HG02759 (cell line): ENCODE results near the gene PCDH9.

Experiments
- ATAC-seq: cut with Tn5 transposase; IDR thresholded peaks from one replicate; pipeline ENCODE4 v1.9.1; 2021; ENCODE audit warnings: mild to moderate bottlenecking, moderate library complexity; ENCODE audit not compliant: unreplicated experiment

The PCDH9 gene, protein sequence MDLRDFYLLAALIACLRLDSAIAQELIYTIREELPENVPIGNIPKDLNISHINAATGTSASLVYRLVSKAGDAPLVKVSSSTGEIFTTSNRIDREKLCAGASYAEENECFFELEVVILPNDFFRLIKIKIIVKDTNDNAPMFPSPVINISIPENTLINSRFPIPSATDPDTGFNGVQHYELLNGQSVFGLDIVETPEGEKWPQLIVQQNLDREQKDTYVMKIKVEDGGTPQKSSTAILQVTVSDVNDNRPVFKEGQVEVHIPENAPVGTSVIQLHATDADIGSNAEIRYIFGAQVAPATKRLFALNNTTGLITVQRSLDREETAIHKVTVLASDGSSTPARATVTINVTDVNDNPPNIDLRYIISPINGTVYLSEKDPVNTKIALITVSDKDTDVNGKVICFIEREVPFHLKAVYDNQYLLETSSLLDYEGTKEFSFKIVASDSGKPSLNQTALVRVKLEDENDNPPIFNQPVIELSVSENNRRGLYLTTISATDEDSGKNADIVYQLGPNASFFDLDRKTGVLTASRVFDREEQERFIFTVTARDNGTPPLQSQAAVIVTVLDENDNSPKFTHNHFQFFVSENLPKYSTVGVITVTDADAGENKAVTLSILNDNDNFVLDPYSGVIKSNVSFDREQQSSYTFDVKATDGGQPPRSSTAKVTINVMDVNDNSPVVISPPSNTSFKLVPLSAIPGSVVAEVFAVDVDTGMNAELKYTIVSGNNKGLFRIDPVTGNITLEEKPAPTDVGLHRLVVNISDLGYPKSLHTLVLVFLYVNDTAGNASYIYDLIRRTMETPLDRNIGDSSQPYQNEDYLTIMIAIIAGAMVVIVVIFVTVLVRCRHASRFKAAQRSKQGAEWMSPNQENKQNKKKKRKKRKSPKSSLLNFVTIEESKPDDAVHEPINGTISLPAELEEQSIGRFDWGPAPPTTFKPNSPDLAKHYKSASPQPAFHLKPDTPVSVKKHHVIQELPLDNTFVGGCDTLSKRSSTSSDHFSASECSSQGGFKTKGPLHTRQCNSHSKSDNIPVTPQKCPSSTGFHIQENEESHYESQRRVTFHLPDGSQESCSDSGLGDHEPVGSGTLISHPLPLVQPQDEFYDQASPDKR (N-terminal part only)

DNA sequence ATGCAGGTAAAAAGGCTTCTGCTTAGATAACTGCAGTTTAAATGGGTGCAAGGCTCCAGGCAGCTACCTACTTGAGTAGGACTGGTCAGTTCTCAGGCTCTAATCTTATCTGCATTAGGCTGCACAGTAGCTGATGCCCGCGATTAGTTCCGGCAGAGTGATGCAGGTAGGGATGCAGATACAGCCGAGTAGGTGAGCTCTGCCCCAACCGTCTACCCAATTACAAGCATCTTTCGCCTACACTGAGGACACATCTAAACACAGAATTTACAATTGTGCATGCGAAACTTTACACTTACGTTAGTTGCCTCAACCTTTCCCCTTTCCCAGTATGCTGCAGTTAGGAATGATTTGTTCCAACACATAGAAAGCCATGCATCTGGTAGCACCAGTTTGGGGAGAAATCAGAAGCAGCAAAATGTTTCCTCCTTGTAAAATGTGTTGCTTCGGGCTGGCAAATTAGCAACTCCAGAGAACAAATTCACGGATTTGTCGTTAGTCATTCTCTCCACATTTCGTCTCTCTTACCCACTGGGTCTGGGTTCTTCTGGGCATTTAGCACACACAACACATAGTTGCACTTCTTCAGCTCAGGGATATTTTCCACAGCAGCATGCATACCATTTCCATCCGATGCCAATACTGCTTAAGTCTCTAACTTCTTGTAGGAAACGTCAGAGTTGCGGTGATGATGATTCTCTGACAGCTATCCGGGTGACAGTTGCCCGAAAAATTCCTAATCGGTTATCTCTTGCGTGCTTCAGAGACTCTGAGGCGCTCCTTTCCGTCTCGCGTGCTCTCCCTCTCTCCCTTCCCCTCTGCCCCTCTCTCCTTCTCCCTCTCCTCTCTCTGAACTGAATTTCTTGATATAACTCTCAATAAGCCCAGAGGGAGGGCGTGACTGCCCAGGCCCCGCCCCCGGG lies at the start of gene PCDH9:
Gene PCDH9, minus strand, starts transcription at position 856 of the 923 bp plus-strand sequence. CDS start 1,896 bp downstream, outside the sequence.
- peak; percentile 8 for ATAC-seq

- no peak for ATAC-seq
These were observed 48.1 kb upstream of the PCDH9 start for GRCh38 chr13:67278235-67278634.

DNA sequence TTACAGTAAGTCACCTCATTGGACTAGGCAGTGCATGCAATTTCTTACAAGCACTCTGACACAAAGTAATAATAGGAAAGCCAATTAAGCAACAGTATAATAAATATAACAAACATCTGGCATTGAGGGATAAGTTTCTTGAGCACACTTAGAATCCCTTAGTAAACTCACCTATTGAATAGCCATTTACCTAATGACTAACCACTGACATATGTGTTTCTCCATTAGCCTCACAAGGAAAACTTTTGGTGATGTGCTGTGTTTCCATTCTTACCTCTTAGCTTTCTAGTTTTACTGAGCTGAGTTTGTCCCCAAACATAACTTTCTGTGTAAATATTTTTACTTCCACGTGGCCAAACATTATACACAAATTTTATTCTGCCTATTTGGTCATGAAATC lies 47.4 kb upstream of the PCDH9 start:
- ATAC-seq, result no peak

DNA sequence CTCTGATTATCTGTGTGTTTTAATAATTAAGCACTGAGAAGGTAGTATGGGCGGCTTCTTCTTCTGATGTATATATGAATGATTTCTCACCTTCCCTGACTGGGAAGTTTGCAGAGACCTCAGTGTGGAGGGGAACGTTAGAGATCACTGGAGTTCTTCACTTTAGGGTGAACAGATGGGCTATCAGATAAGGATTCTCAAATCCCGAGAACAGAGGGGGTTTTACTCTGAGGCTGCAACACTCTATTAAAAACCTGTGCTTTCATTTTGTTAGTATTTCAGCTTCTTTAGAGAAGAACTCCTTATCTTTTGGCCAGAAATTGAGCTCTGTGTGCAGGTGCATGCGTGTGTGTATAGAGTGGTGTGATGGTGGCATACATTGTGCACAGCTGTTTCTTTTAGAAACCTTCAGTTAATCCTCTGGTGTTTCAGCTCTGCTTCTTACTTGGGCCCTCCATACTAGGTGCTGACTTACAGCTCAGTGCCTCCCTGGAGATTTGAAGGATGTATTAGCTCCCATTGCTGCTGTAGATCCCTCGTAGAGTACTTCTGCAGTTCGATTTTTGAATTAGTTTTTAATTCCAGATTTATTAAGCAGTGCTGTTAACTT lies 45.3 kb upstream of the PCDH9 start:
- ATAC-seq, result no peak

DNA sequence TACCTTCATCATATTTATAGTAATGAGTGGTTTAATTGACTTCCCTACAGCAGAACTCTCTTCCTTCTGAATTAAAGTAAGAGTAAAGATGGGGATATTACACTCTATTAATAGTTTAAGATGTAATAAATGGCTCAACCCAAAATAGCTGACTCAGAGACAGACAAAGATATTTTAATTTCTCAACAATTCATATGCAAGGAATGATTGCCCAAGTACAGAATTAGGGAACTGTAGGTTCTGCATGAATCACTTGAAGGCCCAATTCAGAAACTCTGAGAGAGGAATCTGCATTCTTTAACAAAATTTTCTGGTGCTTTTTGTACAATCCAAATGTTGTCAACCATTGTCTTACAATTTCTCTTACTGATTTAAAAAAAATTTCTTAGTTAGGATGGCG lies 42.9 kb upstream of the PCDH9 start:
- ATAC-seq, result no peak

GRCh38 chr13:67267136-67267535 lies 37.0 kb upstream of the PCDH9 start:
- ATAC-seq, result no peak

- ATAC-seq, result no peak
These were observed 29.1 kb upstream of the PCDH9 start for GRCh38 chr13:67259208-67259607.

DNA sequence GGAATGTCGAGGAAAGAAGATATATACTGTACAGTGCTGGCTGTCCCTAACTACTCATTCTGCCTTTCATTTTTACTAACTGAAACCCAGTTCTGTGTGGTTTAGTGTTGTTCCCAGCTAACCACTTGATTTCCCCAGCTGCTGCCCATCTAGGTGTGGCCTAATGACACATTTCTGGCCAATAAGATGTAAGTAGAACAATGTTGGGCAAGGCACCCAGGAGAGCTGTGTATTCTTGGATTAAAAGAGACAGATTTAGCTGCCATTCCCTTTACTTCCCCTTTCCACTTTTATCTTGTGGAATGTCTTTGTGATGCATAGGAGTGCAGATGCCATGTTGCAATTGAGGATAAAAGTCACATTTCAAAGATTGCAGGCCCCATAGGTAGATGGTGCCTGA lies 28.3 kb upstream of the PCDH9 start:
- ATAC-seq, result peak; percentile 82

GRCh38 chr13:67238861-67239260 lies 8.7 kb upstream of the PCDH9 start:
- ATAC-seq, result no peak

DNA sequence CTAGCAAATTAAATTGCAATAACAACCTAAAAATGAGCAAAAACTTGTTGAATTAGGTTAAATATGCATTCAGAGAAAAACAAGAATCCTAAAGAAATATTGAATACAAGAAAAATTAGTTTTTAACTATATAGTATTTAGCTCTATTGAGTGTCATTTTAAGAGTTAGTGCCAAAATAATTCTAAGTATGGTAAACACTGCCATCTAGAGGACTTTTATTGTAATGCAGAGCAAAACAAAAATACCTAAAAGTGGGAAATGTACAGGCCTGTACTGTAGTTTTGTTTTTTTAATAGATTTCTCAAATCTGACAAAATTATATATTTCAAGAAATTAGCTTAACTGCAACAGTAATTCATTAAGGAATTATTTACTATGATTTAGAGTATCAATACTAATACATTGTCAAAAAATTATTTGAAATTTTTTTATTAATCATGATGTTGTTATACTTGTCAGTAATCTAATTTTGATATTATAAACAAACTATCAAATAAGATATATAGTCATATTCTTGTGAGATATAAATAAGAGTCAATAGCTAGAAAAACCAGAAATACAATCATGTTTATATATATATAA lies 8.2 kb upstream of the PCDH9 start:
- peak; percentile 66 for ATAC-seq

DNA sequence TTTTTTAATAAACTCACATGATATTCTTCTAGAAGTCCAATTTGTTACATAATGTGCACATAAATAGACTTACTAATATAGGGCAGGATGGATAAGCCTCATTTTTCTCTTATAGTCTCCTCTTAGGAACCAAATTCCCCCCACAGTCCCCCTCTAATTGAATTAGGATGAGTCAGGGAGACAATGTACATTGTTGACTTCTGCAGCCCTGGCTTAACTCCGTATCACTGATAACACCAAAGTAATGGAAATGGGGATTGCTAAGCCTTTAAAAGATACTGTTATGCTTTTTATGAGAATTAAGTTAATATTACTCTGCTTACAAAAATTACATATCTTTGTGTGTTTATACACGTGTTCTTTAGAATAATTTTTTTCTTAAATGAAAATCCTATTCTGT lies 5.1 kb upstream of the PCDH9 start:
- ATAC-seq, result no peak

- no peak for ATAC-seq
These were observed 2.2 kb upstream of the PCDH9 start for GRCh38 chr13:67232384-67232783.

DNA sequence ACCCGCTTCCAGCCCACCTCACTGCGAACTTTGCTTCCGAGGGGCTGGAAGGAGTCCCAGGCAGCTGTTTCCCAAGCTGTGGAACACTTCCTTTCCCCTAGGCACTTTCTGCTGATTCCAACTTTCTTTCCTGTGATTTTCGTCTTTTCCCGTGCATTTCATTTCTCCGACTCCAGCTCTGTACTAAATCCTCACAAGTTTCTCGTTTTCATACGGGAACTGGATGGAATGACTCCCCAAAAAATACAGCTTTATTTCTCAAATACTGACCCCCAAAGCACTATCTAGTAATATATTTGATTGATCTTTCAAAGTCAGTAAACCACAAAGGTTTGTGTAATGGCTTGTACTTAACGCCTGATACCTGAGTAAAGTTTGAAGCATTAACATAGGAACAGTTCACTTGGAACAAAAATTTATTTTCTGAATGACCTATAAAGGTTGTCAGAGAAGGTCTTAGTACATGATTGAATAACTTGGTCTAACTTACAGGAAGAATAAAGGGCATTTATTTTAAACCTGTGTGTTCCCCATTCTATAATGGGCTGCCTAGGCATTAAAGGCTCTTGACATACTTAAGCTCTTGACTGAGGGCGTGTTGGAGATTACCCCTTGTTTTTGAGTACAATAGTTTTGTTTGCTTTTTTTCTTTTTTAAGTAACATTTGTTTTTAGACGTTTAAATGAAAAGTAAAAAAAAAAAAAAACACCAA lies 1.3 kb upstream of the PCDH9 start:
- ATAC-seq, result no peak

GRCh38 chr13:67230404-67231288 lies 510 bp upstream of the PCDH9 start:
- peak; percentile 98 for ATAC-seq

DNA sequence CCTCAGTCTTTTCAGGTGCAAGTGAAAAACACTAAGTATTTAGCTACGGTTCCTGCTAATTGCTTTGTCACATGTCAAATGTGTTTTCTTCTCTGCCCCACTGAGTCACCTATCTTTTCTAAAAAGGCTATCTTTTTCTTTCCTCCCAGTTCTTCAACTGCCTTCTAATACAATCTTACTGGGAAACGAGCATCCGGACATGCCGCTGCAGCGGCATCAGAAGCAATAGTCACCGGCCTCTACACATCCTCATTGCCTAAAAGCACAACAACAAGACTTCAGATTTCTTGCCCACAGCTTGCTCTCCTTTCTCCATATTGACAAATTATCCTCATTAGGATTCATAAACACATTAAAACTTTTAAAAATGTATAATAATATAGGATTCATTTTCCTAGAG lies 1.2 kb downstream of the PCDH9 start:
- no peak for ATAC-seq

GRCh38 chr13:67228031-67228430 lies 2.1 kb downstream of the PCDH9 start:
- no peak for ATAC-seq

DNA sequence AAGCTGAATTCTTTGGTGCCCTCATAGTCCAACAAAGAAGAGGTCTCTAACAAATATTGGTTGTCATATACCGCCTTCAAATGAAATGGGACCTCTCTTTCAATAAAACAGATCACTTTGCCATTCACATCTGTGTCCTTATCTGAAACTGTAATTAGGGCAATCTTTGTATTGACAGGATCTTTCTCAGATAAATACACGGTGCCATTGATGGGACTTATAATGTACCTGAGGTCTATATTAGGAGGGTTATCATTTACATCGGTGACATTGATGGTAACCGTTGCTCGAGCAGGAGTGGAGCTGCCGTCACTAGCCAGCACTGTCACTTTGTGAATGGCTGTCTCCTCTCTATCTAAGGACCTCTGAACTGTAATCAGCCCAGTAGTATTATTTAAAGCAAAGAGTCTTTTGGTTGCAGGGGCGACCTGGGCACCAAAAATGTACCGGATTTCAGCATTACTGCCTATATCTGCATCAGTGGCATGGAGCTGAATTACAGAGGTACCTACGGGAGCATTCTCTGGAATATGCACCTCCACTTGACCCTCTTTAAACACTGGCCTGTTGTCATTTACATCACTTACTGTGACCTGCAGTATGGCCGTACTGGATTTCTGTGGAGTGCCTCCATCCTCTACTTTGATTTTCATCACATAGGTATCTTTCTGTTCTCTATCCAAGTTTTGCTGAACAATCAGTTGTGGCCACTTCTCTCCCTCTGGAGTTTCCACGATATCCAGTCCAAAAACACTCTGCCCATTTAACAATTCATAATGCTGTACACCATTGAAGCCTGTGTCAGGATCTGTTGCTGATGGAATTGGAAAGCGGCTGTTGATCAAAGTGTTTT lies 2.8 kb downstream of the PCDH9 start:
- ATAC-seq, result no peak
